C1 segment of cervical spinal cord (tissue), 14 donors: ENCODE measurements around the gene NCAPG2.

ENCODE experiments used
- DNase-seq, 14 donors: peaks; one replicate each; lab custom pipeline; 2025; lab: John Stamatoyannopoulos, UW

Gene NCAPG2

GRCh38 chr7:158704524-158705233 lies at the start of gene NCAPG2:
TSS of gene NCAPG2 (minus strand) at chr7:158704804. CDS start at chr7:158701899, 2,905 bp downstream.
- DNase-seq: peak; percentile 61 to 96 (median 92)

GRCh38 chr7:158753900-158754299 lies 49.3 kb upstream of the NCAPG2 start:
- DNase-seq: no peak

GRCh38 chr7:158751751-158752150 lies 47.1 kb upstream of the NCAPG2 start:
- DNase-seq: no peak

- DNase-seq: no peak
These were observed 46.6 kb upstream of the NCAPG2 start for GRCh38 chr7:158751199-158751598.

GRCh38 chr7:158750702-158751101 lies 46.1 kb upstream of the NCAPG2 start:
- no peak for DNase-seq

GRCh38 chr7:158749396-158749795 lies 44.8 kb upstream of the NCAPG2 start:
- DNase-seq: no peak

- no peak for DNase-seq
These were observed 43.7 kb upstream of the NCAPG2 start for GRCh38 chr7:158748335-158748734.

GRCh38 chr7:158747408-158747807 lies 42.8 kb upstream of the NCAPG2 start:
- no peak for DNase-seq

GRCh38 chr7:158746957-158747356 lies 42.4 kb upstream of the NCAPG2 start:
- no peak for DNase-seq

GRCh38 chr7:158745057-158745715 lies 40.6 kb upstream of the NCAPG2 start:
- DNase-seq: no peak

GRCh38 chr7:158744070-158744469 lies 39.5 kb upstream of the NCAPG2 start:
- no peak for DNase-seq

- DNase-seq: no peak
These were observed 38.6 kb upstream of the NCAPG2 start for GRCh38 chr7:158743219-158743618.

GRCh38 chr7:158742065-158742821 lies 37.6 kb upstream of the NCAPG2 start:
- no peak for DNase-seq

- DNase-seq: no peak
These were observed 36.7 kb upstream of the NCAPG2 start for GRCh38 chr7:158741294-158741666.

GRCh38 chr7:158740657-158741293 lies 36.2 kb upstream of the NCAPG2 start:
- DNase-seq: peak in 2 of 14 donors; percentile 5 to 23

- DNase-seq: peak in 4 of 14 donors; percentile 3 to 18 (median 8)
These were observed 35.5 kb upstream of the NCAPG2 start for GRCh38 chr7:158740013-158740656.

- DNase-seq: no peak
These were observed 34.2 kb upstream of the NCAPG2 start for GRCh38 chr7:158738841-158739240.

GRCh38 chr7:158737064-158737695 lies 32.6 kb upstream of the NCAPG2 start:
- no peak for DNase-seq

GRCh38 chr7:158735935-158736334 lies 31.3 kb upstream of the NCAPG2 start:
- DNase-seq: no peak

GRCh38 chr7:158734861-158735260 lies 30.3 kb upstream of the NCAPG2 start:
- DNase-seq: no peak
